ENCODE results near the gene TGFBR3L. TPM values are rescaled to one million over a fixed set of nuclear protein-coding genes. Genes with fewer than 3 reads are reported as not detected.
A peak's percentile ranks its signal among the peaks of the same experiment; 100 is the strongest.

Gene TGFBR3L
- total and polyA plus RNA-seq, 2 of the 13 experiments (the other 11 are each of a cell fraction or from before 2014, with no cell fraction given) = 0.20 to 1.0 TPM

DNA sequence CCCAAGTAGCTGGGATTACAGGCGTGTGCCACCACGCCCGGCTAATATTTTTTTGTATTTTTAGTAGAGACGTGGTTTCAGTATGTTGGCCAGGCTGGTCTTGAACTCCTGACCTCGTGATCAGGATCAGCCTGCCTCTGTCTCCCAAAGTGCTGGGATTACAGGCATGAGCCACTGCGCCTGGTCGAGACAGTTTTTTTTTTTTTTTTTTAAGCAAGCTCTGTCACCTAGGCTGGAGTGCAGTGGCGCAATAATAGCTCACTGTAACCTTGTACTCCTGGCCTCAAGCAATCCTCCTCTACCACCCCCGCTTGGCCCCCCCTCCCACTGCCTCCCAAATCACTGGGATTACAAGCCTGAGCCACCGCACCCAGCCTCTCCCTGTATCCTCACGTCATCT is 17.3 kb upstream of the TGFBR3L start (continued):
- TF ChIP-seq, protein P1, sequence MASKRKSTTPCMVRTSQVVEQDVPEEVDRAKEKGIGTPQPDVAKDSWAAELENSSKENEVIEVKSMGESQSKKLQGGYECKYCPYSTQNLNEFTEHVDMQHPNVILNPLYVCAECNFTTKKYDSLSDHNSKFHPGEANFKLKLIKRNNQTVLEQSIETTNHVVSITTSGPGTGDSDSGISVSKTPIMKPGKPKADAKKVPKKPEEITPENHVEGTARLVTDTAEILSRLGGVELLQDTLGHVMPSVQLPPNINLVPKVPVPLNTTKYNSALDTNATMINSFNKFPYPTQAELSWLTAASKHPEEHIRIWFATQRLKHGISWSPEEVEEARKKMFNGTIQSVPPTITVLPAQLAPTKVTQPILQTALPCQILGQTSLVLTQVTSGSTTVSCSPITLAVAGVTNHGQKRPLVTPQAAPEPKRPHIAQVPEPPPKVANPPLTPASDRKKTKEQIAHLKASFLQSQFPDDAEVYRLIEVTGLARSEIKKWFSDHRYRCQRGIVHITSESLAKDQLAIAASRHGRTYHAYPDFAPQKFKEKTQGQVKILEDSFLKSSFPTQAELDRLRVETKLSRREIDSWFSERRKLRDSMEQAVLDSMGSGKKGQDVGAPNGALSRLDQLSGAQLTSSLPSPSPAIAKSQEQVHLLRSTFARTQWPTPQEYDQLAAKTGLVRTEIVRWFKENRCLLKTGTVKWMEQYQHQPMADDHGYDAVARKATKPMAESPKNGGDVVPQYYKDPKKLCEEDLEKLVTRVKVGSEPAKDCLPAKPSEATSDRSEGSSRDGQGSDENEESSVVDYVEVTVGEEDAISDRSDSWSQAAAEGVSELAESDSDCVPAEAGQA (IDR thresholded peaks at IDR 0.05; ENCODE audit: low read depth) = 0 out of 2 replicates have a peak, but pooled peaks have one; percentile 31
- TF ChIP-seq, protein P1 (CRISPR knock-in tag; IDR thresholded peaks at IDR 0.05; ENCODE audit: borderline replicate concordance) = no peak
- TF ChIP-seq MXI1 (IDR thresholded peaks at IDR 0.05; ENCODE audit: borderline replicate concordance, low read depth, low read length) (peak; percentile 11; the same call in 1 of the 3 replicates), ZNF547 (CRISPR knock-in tag; IDR thresholded peaks at IDR 0.05) (peak; percentile 46; the same call in 1 of the 2 replicates), TBL1XR1 (IDR thresholded peaks at IDR 0.05; ENCODE audit: borderline replicate concordance, low read length, partially characterized antibody) (peak; percentile 38), TARDBP (CRISPR knock-in tag; IDR thresholded peaks at IDR 0.05) (0 out of 2 replicates have a peak, but pooled peaks have one; percentile 21), RFX5 (IDR thresholded peaks at IDR 0.05; ENCODE audit: low read depth, low read length) (no peak), NCOR1 (IDR thresholded peaks at IDR 0.05; ENCODE audit: borderline replicate concordance, low read length) (peak; percentile 79; the same call in 1 of the 2 replicates), HDAC1 (CRISPR knock-in tag; IDR thresholded peaks at IDR 0.05) (peak; percentile 67), SSRP1 (CRISPR knock-in tag; IDR thresholded peaks at IDR 0.05) (0 out of 2 replicates have a peak, but pooled peaks have one; percentile 70), ZNF670 (CRISPR knock-in tag; IDR thresholded peaks at IDR 0.05; ENCODE audit: borderline replicate concordance) (peak; percentile 80), TCF12 (IDR thresholded peaks at IDR 0.05) (no peak), TCF12 (CRISPR knock-in tag; IDR thresholded peaks at IDR 0.05) (peak; percentile 27; the same call in 1 of the 2 replicates), ZNF577 (CRISPR knock-in tag; IDR thresholded peaks at IDR 0.05; ENCODE audit: borderline replicate concordance, low read depth) (no peak), HOXA5 (CRISPR knock-in tag; IDR thresholded peaks at IDR 0.05) (0 out of 2 replicates have a peak, but pooled peaks have one; percentile 61), KLF6 (CRISPR knock-in tag; IDR thresholded peaks at IDR 0.05) (no peak), CBX1 (IDR thresholded peaks at IDR 0.05; ENCODE audit: low read depth) (peak; percentile 31)
- TF ChIP-seq, protein P2, sequence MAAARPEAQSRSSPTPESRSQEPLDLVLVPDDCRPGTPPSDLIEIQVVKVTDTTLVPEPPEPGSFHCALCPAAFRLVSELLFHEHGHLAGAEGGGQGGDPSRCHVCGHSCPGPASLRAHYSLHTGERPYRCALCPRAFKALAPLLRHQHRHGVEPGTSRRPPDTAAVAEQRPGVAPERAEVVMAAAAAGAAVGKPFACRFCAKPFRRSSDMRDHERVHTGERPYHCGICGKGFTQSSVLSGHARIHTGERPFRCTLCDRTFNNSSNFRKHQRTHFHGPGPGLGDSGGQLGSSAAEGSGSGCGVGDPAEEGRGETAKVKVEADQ (CRISPR knock-in tag; IDR thresholded peaks at IDR 0.05; ENCODE audit: borderline replicate concordance) = peak; percentile 67; the same call in 1 of the 2 replicates
- TF ChIP-seq, protein P3, sequence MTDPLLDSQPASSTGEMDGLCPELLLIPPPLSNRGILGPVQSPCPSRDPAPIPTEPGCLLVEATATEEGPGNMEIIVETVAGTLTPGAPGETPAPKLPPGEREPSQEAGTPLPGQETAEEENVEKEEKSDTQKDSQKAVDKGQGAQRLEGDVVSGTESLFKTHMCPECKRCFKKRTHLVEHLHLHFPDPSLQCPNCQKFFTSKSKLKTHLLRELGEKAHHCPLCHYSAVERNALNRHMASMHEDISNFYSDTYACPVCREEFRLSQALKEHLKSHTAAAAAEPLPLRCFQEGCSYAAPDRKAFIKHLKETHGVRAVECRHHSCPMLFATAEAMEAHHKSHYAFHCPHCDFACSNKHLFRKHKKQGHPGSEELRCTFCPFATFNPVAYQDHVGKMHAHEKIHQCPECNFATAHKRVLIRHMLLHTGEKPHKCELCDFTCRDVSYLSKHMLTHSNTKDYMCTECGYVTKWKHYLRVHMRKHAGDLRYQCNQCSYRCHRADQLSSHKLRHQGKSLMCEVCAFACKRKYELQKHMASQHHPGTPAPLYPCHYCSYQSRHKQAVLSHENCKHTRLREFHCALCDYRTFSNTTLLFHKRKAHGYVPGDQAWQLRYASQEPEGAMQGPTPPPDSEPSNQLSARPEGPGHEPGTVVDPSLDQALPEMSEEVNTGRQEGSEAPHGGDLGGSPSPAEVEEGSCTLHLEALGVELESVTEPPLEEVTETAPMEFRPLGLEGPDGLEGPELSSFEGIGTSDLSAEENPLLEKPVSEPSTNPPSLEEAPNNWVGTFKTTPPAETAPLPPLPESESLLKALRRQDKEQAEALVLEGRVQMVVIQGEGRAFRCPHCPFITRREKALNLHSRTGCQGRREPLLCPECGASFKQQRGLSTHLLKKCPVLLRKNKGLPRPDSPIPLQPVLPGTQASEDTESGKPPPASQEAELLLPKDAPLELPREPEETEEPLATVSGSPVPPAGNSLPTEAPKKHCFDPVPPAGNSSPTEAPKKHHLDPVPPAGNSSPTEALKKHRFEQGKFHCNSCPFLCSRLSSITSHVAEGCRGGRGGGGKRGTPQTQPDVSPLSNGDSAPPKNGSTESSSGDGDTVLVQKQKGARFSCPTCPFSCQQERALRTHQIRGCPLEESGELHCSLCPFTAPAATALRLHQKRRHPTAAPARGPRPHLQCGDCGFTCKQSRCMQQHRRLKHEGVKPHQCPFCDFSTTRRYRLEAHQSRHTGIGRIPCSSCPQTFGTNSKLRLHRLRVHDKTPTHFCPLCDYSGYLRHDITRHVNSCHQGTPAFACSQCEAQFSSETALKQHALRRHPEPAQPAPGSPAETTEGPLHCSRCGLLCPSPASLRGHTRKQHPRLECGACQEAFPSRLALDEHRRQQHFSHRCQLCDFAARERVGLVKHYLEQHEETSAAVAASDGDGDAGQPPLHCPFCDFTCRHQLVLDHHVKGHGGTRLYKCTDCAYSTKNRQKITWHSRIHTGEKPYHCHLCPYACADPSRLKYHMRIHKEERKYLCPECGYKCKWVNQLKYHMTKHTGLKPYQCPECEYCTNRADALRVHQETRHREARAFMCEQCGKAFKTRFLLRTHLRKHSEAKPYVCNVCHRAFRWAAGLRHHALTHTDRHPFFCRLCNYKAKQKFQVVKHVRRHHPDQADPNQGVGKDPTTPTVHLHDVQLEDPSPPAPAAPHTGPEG (CRISPR knock-in tag; IDR thresholded peaks at IDR 0.05) = 0 out of 2 replicates have a peak, but pooled peaks have one; percentile 33

Measured in HepG2 (cell line).